ENCODE results near the gene OR6C76.
"Not testable (repeated sequence)": the region's sequence is repeated elsewhere in the genome, so short reads cannot be mapped to it uniquely, and the experiment has no call there.

Gene OR6C76

GRCh38 chr12:55425954-55426353 lies at the start of gene OR6C76:
OR6C76 (plus strand) TSS chr12:55426254; CDS start chr12:55426254, 0 bp downstream.
- no peak for DNase-seq

DNA sequence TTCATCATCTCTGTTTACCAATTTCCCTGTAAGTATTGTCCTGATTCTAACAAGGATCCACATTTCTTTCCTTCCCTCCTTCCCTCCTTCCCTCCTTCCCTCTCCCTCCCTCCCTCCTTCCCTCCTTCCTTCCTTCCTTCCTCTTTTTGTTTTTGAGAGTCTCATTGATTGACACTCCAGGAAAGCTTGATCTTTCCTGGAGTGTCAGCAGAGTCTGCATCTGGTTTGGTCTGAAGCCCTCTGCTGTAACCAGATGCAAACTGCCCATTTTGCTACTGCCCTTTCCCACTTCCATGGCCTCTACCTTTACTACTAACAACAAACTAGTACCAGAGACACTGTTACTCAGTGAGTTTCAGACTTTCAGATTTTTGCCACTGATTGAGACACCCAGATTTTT lies 40.2 kb upstream of the OR6C76 start:
- DNase-seq: no peak

DNA sequence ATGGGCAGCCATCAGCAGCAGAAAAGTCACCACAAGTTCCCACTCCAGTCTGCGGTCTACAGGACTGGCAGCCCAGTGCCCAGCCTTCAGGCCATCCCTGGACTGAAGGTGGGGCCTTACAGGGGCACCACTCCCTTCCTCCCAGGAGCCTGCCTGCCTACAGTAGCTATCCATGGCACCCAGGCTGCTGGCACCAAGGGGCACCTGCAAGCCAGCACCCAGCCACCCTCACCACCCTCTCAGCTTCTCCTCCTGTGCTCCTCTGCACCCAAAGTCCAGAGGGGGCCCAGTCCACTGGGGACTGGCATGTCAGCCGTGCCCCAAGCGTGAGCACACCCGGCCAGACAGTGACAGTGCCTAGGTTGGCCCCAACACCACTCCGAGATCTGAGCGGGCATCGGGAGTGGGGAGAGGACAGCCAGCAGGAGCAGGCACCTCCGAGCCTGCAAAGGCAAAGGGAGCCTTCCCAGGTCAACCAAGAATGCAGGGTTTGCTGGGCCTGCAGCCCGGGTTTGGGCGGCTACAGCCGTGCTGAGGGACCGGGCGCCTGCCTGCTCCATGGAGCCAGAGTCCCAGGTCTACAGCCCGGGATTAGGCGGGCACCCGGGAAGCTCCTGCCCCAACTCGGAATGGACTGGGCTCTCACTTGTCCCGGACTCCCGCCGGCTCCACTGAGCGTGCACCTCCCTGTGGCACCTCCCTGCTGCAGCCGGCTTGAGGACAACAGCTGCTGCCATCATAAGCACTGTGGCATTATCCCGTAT lies 33.8 kb upstream of the OR6C76 start:
- no peak for DNase-seq

DNA sequence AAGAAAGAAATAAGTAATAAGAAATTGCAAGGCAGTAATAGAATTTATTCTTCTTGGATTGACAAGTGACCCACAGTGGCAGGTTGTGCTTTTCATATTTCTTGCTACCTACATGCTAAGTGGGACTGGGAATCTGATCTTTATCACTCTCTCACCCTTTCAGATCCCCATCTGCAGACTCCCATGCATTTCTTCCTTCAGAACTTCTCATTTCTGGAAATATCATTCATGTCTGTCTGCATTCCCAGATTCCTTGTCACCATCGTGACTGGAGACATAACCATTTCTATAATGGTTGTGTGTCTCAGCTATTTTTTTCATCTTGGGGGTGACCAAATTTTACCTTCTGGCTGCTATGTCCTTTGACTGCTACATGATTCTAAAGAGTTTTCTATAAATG lies 29.7 kb upstream of the OR6C76 start:
- DNase-seq: no peak

- no peak for DNase-seq
Observed at GRCh38 chr12:55400229-55400628, 25.8 kb upstream of the OR6C76 start, which contains the start of gene OR6C65. OR6C65 (plus strand) TSS chr12:55400529; CDS start chr12:55400529, 0 bp downstream.

DNA sequence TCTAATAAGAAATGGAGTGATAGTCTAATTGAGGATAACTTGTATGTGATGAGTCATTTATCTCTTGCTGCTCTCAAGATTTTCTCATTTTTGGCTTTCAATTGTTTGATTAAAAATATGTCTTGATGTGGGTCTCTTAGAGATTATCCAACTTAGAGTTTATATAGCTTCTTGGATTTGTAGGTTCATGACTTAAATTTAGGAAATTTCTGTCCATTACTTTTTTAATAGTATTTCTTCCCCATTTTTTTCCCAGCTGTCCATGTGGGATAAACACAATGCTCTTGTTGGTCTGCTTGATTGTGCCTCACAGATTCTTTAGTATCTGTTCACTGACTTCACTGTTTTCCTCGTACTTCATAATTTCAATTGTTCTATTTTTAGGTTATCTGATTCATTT lies 18.2 kb upstream of the OR6C76 start:
- no peak for DNase-seq

GRCh38 chr12:55409133-55409532 lies 16.9 kb upstream of the OR6C76 start:
- DNase-seq: not testable (repeated sequence)

- DNase-seq: not testable (repeated sequence)
Observed at GRCh38 chr12:55412138-55412537, 13.9 kb upstream of the OR6C76 start.

- DNase-seq: not testable (repeated sequence)
Observed at GRCh38 chr12:55413498-55414388, 12.3 kb upstream of the OR6C76 start.

DNA sequence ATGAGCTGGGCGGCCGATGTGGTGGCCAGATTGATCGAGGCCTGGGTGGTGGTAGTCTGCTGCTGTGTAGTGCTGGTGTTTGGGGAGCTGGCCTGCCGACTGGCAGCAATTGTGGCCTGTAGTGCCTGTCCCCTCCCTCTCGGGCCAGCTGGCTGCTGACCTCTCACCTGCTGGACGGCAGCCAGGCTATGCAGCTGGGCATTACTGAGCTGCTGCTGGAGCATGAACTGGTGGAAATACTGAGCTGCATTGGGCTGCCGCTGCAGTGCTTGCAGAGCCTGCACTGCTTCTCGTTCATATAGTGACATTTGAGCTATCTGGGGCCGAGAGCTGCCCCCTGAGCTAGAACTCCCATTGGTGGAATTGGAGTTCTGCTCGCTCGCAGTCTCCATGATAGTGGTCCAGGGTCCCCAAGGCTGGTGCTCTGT lies 11.6 kb upstream of the OR6C76 start:
- not testable (repeated sequence) for DNase-seq

GRCh38 chr12:55414889-55415288 lies 11.2 kb upstream of the OR6C76 start:
- not testable (repeated sequence) for DNase-seq

- DNase-seq: no peak
Observed at GRCh38 chr12:55416961-55417360, 9.1 kb upstream of the OR6C76 start.

DNA sequence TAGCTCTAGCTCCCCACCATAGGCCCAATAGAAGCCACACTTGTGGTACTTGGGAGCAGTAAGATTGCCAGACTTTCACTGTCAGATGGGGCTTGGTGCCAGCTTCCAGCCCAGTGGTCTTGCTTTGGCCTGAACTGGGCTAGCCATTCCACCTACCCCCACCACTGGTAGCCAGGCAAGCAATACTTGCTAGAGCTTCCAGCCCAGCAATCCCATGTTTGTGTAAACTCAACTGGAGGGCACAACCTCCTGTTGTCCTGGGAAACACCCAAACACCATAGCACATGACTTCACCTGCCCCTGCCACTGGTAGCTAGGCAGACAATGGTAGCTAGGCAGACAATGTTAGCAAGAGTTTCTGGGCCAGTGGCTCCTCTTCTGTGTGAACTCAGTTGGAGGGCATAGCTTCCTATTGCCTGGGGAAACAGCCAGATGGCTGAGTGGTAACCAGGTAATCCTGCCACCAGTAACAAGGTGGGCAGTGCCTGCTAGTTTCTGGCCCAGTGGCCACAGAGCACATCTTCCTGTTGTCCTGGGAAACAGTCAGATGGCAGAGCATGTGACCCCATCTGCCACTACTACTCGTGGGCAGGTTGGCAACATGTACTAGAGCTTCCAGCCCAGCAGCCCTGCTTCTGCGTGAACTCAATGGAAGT lies 5.6 kb upstream of the OR6C76 start:
- no peak for DNase-seq

DNA sequence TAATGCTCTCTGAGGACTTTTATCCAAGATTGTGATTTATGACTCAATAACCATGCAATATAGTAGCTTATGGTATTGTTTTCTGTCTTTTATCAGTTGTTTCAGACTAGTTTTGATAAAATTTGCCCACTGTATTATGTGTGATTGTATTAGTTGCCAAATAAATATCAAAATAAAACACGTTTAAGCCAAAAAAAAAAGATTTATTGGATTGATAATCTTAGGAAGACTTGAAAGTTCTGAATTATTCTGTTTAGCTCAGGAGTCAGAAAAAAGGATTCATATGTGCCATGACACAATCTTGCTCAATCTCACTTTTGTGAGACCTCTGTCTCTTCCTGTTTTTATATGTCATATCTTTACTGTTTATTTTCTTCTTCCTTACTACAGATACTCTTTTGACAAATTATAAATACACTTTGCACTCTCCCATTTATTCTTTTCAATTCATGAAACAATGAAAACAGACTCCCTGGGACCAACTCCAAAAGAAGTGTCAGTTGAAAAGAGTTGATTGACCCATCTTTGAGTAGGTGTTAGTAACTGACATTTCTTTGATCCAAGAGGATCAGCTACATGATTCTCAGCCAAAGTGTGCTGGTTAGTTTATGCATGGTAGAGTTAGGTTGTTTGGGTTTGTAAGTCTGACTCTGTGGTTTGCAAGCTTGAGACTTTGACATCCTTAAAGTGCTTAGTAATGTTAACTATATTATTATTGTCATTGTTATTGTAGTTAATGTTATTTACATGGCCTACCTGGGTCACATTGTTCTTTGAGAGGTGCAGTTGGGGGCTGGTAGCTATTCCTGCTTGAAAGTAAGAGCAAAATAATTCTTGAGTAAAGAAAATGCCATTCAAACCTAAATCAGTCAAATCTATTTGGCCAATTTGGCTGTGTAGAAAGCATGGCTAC lies 2.5 kb downstream of the OR6C76 start:
- no peak for DNase-seq

GRCh38 chr12:55441233-55441632 lies 15.2 kb downstream of the OR6C76 start:
- not testable (repeated sequence) for DNase-seq

DNA sequence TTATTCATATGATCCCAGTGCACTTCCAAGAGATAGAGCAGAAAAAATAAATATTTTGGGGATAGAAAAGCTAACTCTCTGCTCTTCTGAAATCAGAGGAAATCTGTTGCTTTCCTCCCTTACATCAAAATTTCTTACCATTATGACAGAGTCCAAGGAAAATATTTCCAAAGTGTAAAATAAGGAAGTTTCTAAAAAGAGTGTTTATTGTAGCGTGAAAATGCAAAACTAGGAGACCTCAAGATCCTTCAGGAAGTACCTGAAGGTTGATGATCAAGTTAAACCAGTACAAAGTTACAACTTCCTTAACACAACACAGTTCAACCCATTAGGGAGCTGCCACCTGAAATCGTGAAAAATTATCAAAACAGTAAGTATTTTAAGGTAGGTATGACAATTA lies 17.7 kb downstream of the OR6C76 start, which contains the start of gene OR6C2:
TSS of gene OR6C2 (plus strand) at position 301 of the 400 bp plus-strand sequence. CDS start 8,138 bp downstream, outside the sequence.
- DNase-seq: no peak

GRCh38 chr12:55445357-55445756 lies 19.3 kb downstream of the OR6C76 start:
- DNase-seq: no peak

DNA sequence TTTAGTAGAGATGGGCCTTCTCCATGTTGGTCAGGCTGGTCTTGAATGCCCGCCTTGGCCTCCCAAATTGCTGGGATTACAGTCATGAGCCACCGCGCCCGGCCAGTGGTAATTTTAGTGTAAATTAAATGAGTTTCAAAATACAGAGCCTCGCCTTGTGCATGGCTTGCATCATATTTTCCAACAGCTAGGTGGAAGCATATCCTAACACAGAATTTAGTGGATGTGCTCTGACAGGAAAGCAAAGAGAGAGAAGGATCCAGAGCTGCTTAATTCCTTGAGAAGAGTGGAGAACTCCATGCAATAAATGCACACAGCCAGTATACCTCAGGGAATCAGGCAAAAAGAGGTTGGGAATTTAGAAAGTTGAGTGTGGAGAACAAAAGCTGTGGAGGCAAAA lies 20.3 kb downstream of the OR6C76 start:
- DNase-seq: no peak

DNA sequence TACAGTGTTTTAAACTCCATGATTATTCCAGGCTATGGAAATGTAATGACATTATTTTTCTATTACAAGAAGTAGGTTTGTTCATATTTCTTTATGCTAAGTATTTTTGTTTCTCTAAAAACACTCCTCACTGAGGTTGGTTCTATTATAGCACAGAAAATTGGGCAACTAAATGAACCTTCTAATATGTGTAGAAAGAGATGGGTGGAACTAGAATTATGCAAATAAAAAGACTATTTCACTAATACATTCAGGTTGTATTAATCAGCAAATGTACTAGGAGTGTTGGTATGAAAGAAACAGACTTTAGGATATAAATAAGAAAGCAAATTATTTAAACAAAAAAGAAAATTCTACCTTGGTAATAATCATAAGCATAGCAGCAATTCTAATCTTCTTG lies 22.8 kb downstream of the OR6C76 start:
- DNase-seq: no peak

GRCh38 chr12:55464926-55465325 lies 38.9 kb downstream of the OR6C76 start:
- DNase-seq: not testable (repeated sequence)

DNA sequence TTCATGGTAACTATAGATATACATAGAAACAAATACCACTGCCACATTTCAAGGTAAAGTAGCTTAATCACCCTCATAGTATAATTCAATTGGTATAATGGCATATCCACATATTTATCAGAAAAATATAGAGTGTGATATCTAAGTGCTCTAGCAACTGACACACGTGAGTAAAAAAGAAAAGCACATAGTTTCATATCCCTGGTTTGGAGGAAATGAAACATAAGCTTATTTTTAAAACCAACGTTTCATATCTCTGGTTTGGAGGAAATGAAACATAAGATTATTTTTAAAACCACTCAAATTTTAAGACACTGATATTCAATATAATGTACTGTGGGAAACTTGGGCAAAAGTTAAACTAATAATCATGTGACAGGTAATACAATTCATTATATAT lies 41.8 kb downstream of the OR6C76 start:
- DNase-seq: no peak

DNA sequence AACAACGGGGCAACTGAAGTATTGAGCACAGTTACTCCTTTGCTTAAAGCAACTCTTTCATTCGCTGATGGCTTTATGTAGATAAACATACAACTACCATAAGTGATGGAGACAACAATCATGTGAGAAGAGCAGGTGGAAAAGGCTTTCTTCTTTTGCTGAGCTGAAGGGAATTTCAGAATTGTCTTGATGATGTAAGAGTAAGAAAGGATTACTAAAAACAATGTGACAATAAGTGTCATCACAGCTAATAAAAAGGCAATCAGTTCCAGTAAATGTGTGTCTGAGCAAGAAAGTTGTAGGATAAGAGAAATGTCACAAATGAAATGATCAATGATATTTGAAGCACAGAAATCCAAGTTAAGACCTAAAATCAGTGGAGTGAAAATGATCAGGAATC lies 43.2 kb downstream of the OR6C76 start:
- no peak for DNase-seq
